Fibroblast of gingiva (primary cell): ENCODE measurements around the gene KIAA0408.
"Not testable (repeated sequence)": the region's sequence is repeated elsewhere in the genome, so short reads cannot be mapped to it uniquely, and the experiment has no call there.

ENCODE experiments used
- DNase-seq: peaks from one replicate; pipeline ENCODE4 v3.0.0-alpha.2; 2011; ENCODE audit warnings: low read depth

KIAA0408 gene

DNA sequence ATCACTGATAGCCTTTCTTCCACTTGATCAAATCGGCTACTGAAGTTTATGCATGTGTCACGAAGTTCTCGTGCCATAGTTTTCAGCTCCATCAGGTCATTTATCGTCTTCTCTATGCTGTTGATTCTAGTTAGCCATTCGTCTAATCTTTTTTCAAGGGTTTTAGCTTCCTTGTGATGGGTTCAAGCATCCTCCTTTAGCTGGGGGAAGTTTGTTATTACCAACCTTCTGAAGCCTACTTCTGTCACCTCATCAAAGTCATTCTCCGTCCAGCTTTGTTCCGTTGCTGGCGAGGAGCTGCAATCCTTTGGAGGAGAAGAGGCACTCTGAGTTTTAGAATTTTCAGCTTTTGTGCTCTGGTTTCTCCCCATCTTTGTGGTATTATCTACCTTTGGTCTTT, 47.2 kb downstream of the KIAA0408 start:
- DNase-seq: not testable (repeated sequence)
